ENCODE data around the gene TMEM215.
"Not testable (repeated sequence)": the region's sequence is repeated elsewhere in the genome, so short reads cannot be mapped to it uniquely, and the experiment has no call there.

TMEM215 gene

GRCh38 chr9:32783168-32783891, at the start of gene TMEM215:
TSS of gene TMEM215 (plus strand) at chr9:32783540. CDS start at chr9:32784184, 644 bp downstream.
- DNase-seq = no peak

GRCh38 chr9:32735476-32735875, 47.9 kb upstream of the TMEM215 start:
- DNase-seq = no peak

GRCh38 chr9:32737378-32737777, 46.0 kb upstream of the TMEM215 start:
- no peak for DNase-seq

GRCh38 chr9:32738501-32739172, 44.7 kb upstream of the TMEM215 start:
- DNase-seq = no peak

- no peak for DNase-seq
Observed at GRCh38 chr9:32741706-32742105, 41.6 kb upstream of the TMEM215 start.

GRCh38 chr9:32742296-32742695, 41.0 kb upstream of the TMEM215 start:
- DNase-seq = no peak

GRCh38 chr9:32748013-32748412, 35.3 kb upstream of the TMEM215 start:
- no peak for DNase-seq

GRCh38 chr9:32755730-32756129, 27.6 kb upstream of the TMEM215 start:
- DNase-seq = no peak

- no peak for DNase-seq
Observed at GRCh38 chr9:32764139-32764538, 19.2 kb upstream of the TMEM215 start.

GRCh38 chr9:32775283-32775682, 8.1 kb upstream of the TMEM215 start:
- DNase-seq = no peak

GRCh38 chr9:32776201-32776600, 7.1 kb upstream of the TMEM215 start:
- DNase-seq = no peak

- DNase-seq = no peak
Observed at GRCh38 chr9:32782476-32783167, 718 bp upstream of the TMEM215 start.

- no peak for DNase-seq
Observed at GRCh38 chr9:32787816-32788215, 4.5 kb downstream of the TMEM215 start.

GRCh38 chr9:32796015-32796414, 12.7 kb downstream of the TMEM215 start:
- not testable (repeated sequence) for DNase-seq

GRCh38 chr9:32801530-32801929, 18.2 kb downstream of the TMEM215 start:
- DNase-seq = no peak

GRCh38 chr9:32807217-32807616, 23.9 kb downstream of the TMEM215 start:
- no peak for DNase-seq

- DNase-seq = no peak
Observed at GRCh38 chr9:32811246-32811645, 27.9 kb downstream of the TMEM215 start.

- no peak for DNase-seq
Observed at GRCh38 chr9:32820322-32820721, 37.0 kb downstream of the TMEM215 start.

- DNase-seq = no peak
Observed at GRCh38 chr9:32823101-32823500, 39.8 kb downstream of the TMEM215 start.

GRCh38 chr9:32823551-32823950, 40.2 kb downstream of the TMEM215 start:
- DNase-seq = no peak

- DNase-seq = no peak
Observed at GRCh38 chr9:32825203-32825602, 41.9 kb downstream of the TMEM215 start.

GRCh38 chr9:32828861-32829260, 45.5 kb downstream of the TMEM215 start:
- DNase-seq = no peak

- no peak for DNase-seq
Observed at GRCh38 chr9:32832346-32832745, 49.0 kb downstream of the TMEM215 start.
